DMS114 treated with DMSO at 0.1 percent for 48 hours (cell line): ENCODE data around the gene ABO.
"Not testable (repeated sequence)": the region's sequence is repeated elsewhere in the genome, so short reads cannot be mapped to it uniquely, and the experiment has no call there.

Source experiments
- DNase-seq: peaks from one replicate; lab custom pipeline; 2025; ENCODE audit not compliant: unreplicated experiment; lab: John Stamatoyannopoulos, UW

The ABO gene

DNA sequence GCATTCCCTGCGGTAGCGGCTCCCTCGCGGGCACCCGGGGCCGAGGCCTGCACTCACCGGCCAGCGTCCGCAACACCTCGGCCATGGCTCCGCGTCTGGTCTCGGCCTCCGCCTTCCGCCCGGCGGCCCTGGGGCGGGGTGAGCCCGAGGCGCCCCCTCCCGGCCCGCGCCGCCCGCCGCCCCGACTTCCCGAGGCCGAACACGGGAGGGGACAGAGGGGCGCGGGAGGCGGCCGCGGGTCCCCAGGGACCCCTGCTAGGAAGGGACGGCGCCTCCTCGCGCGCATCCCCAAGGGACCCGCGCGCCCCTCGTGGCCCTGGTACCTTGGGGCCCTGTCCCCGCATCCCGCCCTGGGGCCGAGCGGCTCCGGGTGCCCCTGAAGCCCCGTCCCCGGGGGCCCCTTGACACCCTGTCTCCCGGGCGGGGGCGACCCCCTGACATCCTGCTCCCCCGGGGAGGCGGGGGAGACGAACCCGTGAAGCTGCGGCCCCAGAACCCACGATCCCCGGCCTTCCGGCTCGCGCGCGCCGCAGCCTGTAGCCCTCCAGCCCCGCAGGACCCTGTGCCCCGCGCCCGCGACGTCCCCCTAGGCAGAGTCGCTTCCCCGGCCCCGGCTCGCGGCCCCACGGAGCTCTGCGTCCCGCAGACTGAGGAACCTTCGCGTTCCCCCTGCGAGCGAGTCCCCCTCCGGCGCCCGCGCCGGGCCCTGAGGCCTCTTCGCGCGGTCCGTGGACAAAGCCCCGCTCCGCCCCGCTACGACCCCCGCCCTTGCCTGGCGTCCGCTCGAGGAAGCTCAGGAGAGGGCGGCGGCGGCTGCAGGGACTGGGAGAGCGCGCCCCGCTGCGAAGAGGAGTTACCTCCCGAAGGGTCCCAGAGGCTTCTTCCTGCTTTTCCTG, at the start of gene ABO:
TSS of gene ABO (minus strand) at position 97 of the 896 bp plus-strand sequence.
- DNase-seq: no peak

DNA sequence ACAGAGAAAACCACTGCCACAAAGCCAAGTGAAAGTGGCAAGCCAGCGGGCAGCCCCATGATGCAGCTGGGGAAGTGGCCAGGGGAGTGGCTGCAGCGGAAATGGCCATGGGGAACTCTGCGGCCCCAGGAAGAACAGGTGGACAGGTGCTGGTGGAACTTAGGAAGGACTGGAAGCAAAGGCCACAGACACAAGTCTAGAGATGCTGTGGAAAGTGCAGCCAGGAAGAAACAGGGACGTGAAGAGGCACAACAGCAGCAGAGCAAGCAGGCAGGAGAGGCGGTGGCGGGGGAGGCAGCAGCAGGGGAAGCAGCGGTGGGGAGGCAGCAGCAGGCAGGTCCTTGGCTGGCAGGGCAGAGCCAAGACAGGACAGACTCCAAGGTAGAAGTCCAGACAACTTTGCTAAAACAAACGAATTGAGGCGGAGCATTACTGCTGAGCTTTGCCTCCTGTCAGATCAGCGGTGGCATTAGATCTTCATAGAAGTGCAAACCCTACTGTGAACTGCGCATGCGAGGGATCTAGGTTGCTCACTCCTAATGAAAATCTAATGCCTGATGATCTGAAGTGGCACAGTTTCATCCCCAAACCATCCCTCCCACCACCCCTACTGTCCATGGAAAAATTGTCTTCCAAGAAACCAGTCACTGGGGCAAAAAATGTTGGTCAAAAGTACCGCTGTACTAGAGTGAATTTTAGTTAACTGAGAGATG, 49.1 kb upstream of the ABO start:
- no peak for DNase-seq

DNA sequence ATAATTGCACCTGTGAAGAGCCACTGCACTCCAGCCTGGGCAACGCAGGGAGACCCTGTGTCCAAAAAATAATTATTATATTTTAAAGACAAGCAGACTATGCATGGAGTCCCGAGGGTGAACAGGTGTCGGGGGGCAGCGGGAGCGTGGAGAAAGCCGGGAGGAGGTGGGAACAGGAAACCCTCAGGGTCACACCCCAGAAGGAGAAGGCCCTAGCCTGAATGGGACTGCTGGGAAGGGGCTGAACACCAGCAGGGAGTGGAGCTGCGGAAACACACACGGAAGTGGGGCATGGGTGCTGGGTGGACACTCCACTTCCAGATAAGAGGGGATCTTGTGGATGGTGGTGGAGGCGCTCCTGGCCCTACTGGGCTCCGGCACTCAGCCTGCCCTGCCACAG, 48.2 kb upstream of the ABO start:
- DNase-seq: no peak

DNA sequence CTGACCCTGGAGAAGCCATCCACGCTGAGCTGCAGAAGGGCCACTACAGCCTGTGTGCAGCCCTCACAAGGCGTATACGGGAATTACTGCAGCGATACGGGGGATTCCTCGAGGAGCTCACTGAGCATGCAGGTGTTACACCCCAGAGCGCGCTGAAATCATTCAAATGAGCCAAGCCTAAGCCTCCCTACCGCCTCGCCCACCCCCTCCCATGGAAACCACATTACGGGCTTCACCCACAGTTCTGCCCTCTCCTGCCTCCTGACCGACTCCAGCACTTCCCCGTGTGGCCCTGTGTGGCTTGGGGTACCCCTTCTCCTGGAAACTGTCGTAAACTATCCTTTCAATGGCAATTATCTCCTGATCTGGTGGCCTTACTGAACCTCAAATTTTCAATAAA, 47.7 kb upstream of the ABO start:
- no peak for DNase-seq

DNA sequence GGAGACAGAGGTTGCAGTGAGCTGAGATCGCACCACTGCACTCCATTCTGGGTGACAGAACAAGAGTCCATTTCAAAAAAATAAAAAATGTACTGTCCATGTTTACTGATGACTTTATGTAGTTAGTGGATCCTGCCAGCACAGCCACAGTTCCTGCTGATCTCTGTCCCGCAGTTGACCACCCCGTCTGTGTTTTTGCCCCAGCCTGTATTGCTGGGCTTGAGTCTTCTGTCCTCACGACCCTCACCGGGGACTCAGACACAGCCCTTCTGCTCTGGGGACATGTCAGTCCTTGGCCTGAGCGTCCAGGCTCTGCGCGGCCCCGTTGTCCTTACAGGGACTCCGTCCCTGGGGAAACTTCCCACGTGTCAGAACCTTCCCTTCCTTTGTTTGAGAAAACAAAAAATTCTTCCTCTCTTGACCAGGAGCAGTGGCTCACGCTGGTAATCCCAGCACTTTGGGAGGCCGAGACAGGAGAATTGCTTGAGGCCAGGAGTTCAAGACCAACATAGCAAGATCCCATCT, 46.5 kb upstream of the ABO start:
- DNase-seq: no peak

DNA sequence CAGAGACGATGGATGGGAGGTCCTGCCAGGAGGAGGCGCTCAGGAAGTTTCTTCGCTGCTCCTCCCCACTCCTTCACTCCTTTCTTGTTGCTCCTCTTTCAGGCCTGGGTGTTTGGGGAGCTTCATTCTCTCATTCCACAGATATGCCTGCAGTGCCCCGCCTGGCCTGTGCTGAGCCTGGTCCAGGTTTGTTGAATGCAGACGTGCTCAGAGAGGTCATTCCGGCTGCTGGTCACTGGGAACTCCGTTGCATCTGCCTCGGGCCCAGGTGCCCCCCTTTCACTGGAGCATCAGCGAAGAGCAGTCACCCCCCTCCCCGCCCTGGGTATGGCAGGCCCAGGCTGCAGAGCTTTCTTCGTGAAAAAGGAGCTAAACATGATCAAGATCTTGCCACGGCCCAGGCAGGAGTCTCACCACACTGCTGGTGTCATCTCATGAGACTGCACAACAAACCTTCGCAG, 45.5 kb upstream of the ABO start:
- no peak for DNase-seq

DNA sequence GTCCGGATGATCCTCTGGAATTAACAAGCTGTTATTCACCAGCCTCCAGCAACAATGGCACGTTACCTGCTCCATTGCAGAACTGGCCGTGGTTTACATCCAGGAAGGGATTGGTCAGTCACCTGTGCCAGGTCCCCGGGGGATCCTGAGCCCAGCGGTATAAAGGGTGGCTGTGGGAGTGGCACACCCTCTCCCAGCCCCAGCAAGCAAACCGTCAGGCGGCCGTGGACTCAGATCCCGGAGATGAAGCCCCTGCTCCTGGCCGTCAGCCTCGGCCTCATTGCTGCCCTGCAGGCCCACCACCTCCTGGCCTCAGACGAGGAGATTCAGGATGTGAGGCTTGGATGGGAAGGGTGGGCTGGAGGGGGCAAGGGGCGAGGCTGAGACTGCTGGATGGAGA, 42.5 kb upstream of the ABO start:
- not testable (repeated sequence) for DNase-seq

DNA sequence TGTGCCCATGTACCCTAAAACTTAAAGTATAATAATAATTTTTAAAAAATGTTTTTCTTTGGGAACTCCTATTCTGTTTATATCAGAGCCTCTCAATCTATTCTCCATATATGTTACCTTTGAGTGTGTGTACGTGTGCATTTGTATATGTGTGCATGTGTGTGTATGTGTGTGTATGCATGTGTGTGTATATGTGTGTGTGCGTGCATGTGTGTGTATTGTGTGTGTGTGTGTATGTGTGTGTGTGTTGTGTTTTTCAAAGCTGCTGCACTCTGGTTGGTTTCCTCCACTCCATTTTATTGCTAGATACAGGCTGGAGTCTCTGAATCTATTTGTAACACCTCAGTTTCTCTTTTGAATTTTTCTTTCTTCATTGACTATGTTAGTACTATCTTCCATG, 41.0 kb upstream of the ABO start:
- no peak for DNase-seq

DNA sequence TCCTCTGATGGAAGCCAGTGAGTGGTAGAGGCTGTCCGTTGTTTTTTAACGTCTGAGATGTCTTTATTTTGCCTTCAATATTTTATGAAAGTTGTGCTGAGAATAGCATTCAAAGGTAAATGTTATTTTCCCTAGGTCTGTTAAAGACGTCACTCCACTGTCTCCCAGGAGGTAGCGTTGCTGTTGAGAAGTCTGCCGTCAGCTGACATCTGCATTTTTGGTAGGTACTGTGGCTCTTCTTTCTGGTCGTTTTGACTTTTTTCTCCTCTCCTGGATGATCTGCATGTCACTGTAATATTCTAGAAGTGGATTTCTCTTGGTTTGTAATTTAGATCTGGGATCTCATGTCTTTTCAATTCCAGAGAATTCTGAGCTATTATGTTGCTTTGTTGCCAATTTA, 34.6 kb upstream of the ABO start:
- no peak for DNase-seq

DNA sequence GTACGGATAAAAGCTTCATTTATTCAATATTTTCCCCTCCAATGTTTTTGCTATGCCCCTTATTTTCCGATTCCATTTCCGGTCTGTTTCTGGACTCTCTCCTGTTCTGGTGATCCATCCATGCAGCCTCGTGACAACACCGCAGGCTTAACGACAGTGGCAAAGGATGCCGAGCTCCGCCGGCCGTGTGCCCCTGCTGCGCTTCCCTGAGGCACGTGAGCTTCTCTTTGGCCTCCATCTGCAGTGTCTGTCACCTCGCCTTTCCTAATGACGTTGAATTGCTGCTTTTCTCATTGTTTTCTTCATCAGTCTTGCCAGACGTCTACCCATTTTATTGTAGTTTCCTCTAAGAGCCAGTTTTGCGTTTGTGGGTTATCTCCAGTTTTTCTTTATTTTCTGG, 32.3 kb upstream of the ABO start:
- no peak for DNase-seq

DNA sequence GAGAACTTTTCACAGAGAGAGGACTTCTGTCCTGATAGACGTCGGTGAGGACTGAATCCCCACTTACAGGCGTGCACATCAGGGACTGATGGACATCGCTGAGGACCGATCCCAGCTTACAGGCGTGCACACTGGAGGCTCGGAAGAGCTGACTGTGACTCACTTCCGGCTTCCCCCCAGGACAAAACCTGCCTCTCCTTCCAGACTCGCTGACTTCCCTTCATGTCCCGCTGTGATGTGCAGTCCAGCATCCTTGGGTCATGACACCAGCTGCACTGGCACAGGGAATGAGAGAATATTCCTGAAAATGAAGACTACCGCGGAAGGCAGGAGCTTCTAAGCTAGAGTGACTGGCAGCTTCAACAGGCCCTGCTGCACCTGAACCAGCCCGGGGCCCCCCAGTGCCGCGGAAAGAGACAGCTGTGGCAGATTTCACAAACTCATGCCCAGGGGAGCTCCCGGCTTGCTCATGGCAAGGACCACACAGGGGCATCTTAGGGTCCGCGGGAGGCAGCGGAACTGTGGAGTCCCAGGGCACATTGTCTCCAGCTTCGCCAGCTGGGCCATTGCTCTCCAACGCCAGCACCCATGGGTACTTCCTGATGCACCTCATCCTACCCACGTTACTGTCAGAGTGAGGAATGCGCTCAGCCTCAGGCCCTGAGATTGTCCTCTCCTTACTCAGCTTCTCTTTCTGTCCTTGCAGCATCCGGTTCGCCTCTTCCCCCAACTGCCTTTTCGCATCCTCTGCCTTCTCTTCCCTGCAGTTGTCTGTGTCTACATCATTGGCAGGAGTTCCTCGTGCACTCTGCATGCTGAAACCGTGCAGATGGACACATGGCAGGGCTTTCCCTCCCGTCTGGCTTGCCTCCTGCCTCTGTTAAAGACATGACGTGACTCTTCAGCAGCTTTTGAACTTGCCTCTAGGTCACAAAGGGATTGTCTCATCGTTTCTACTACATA, 31.5 kb upstream of the ABO start:
- DNase-seq: no peak

DNA sequence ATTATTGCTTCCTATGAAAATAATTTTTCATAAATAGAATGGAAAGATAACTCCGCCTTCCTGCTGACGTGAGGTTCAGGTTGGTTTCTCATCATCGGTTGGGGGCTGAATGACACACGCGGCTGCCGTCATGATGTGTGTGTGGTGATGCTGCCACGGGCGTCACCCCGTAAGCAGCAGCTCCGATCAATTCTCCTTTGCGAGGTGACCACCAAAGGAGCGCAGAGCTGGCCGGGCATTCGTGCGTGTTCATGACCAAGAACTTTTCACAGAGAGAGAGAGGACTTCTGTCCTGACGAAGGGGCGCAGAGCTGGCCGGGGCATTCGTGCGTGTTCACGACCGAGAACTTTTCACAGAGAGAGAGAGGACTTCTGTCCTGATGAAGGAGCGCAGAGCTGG, 30.7 kb upstream of the ABO start:
- DNase-seq: no peak

DNA sequence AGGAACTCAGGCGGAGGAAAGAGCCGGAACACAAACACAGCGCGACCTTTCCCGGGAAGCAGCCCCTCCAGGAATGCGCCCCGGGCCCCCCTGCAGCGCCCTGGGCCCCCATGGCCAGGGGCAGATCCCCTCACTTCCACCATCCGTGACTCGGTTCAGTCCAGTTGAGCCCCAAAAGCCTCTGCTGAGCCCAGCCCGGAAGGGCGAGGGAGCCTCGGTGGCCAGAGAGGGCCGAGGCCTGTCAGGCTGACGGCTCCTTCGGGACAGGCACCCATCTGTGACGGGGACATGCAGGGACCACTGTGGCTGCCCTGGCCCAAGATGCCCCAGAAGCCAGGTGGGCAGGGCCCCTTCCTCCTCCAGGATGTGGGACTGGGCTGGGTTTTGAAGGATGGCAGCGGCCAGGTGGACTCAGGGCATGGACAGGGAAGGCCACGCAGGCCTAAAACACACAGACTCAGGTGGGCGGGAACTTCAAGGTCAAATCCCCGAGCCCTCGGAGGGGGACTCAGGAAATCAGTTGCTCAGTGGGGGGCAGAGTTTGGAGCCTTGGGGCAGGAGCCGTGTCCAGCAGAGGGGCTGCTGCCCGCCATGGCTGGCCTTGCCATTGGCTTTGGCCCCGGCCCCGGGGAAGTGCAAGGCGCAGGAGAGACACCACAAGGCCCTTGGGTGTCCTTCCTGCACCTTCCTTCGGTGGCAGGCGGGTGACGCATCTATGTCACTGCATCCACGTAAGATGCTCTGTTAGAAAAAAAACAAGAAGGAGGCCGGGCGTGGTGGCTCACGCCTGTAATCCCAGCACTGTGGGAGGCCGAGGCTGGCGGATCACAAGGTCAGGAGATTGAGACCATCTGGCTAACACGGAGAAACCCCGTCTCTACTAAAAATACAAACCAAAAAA, 29.7 kb upstream of the ABO start:
- no peak for DNase-seq

DNA sequence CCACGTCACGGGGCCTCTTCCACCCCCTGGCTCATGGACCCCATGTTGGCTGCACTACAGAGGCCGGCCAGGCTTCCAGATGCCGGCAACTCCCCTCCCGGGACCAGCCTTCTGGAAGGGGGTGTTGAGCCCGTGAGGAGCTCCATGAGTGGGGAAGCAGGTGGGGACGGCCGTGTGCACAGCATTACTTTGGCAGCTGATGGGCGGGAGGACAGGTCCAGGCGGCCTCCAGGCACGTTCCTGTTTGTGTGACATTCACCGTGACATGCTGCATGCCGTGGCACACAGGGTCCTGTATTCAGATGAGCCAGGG, 29.1 kb upstream of the ABO start:
- DNase-seq: no peak

DNA sequence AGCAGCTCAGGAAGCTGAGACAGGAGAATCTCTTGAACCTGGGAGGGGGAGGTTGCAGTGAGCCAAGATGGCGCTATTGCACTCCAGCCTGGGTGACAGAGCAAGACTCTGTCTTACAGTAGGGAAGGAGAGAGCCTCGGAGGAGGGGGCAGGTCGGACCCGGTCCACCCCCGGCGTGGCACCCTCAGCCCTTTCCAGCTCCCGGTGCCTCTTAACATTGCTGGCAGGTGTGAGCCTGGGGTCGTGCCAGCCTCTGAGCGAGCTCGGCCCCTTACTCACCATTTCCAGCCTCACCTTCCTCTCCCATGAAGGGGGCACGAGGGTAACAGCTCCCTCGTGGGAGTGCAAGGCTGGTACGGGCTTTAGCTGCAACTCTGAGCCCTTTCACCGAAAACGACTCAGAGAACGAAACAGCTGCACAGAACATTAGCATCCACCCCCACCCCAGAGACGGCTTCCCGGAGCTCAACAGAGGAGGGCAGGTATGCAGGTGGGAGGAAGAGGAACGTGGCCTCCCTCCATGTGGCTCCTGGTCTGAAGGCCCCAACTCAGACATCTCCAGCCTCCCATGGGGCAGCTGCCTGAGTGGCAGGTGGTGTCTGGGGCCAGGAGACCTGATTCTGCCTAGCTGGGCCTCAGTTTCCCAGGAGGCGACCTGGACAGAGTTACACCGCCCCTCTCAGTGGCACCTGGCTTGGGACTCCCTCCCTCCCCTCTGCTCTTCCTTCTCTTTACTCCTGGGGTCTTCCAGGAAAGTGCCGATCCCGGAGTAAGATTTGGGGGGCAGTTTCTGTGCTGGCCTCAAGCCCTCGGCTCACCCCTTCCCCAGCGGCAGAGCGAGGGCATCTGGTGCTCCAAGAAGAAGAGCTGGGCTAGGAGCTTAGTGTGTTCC, 28.5 kb upstream of the ABO start:
- no peak for DNase-seq

DNA sequence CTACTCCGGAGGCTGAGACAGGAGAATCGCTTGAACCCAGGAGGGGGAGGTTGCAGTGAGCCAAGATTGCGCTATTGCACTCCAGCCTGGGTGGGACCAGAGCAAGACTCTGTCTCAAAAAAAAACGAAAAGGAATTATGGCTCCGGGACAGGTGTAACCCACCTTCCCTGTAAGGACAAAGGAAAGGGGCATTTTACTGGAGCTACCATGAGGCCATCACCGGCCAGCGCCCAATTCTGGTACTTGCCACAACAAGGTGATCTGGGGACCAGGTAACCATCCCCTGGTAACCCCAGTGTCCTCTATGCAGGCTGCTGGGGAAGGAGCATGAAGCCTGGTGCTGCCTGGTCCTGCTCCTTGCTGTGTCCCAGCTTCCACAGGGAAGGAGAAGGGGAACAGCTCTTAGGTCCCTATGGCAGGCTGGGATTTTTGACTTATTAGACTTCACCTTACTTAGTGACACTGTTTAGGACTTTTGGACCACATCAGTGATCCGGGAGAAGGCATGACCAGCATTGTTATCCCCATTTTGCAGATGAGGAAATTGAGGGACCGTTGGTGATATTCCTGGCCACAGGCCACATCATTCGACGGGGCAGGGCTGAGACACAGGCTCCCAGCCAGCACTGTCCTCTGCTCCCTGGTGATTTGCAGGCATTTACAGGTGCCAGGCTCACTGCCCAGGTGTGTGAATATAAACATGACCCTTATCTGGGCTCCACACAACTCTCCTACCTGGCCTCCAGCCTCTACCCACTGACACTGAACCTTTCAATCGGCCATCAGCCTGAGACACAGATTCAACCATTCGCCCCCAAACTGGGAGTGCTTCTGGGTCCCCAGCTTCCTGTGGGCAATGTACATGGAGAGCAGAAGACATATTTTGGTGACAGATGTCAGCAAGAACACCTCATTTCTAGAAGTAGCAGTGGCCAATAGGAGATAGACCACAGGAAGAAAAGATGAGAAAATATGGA, 26.5 kb upstream of the ABO start:
- no peak for DNase-seq

DNA sequence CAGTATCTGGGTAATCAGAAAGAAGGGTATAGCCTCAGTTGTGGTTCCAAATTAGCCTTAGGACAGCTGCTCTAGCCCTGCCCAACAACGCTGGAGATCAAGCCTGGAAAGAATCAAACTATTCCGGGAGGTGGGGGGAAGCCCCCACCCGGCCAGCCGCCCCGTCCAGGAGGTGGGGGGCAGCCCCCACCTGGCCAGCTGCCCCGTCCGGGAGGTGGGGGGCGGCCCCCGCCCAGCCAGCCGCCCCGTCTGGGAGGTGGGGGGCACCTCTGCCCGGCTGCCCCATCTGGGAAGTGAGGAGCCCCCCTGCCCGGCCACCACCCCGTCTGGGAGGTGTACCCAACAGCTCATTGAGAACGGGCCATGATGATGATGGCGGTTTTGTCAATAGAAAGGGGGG, 25.0 kb upstream of the ABO start:
- not testable (repeated sequence) for DNase-seq

DNA sequence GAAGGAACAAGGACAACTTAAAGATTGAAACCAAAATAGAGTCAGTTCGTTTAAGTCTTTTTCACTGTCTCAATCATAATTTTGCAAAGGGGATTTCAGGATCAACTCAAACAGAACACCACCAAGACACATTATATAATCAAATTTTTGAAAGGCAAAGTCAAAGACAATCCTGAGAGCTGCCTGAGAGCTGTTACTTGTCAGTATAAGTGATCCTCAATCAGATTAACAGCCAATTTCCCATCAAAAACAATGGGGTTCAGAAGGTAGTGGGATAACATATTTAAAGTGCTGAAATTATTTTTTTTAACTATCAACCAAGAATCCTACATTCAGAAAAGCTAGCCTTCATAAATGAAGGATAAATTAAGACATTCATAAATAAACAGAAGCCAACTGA, 19.3 kb upstream of the ABO start:
- no peak for DNase-seq
